ENCODE results near the gene ODAD3. TPM values are rescaled to one million over a fixed set of nuclear protein-coding genes. Genes with fewer than 3 reads are reported as not detected.
"Not testable (repeated sequence)": the region's sequence is repeated elsewhere in the genome, so short reads cannot be mapped to it uniquely, and the experiment has no call there.

ODAD3 gene
- total RNA-seq, 2 experiments from 2014 or later: 0.19 TPM; not detected in 1

GRCh38 chr19:11448410-11448809 lies 13.5 kb upstream of the ODAD3 start:
- POLR2A ChIA-PET: no interaction called here
- CTCF ChIA-PET: interaction anchor here (0.5 kb wide), 1 partner anchor 144 kb away, joined by 3 read pairs; no protein-coding TSS in a partner anchor

GRCh38 chr19:11447347-11448262 lies 12.7 kb upstream of the ODAD3 start:
- ChIA-PET CTCF (interaction anchor here (0.5 to 1.4 kb wide), 3 partner anchors 16 to 144 kb away, joined by 3 read pairs; partner anchors contain the start of gene ECSIT), POLR2A (no interaction called here)

- ChIA-PET POLR2A (no interaction called here), CTCF (interaction anchor here (0.8 to 1.6 kb wide), 4 partner anchors 10 to 82 kb away, joined by 3 to 6 read pairs (median 4); partner anchors contain the start of gene ECSIT)
Observed at GRCh38 chr19:11446652-11447301, 11.9 kb upstream of the ODAD3 start.

GRCh38 chr19:11446271-11446651 lies 11.3 kb upstream of the ODAD3 start:
- ChIA-PET CTCF (interaction anchor here (0.8 to 1.6 kb wide), 3 partner anchors 10 to 65 kb away, joined by 3 to 6 read pairs (median 5); no protein-coding TSS in a partner anchor), POLR2A (no interaction called here)

- POLR2A ChIA-PET: interaction anchor here (1.0 kb wide), 1 partner anchor 64 kb away, joined by 4 read pairs; no protein-coding TSS in a partner anchor
- CTCF ChIA-PET: interaction anchor here (1.6 kb wide), 2 partner anchors 9 to 64 kb away, joined by 5 to 6 read pairs; no protein-coding TSS in a partner anchor
Observed at GRCh38 chr19:11445141-11445540, 10.2 kb upstream of the ODAD3 start.

GRCh38 chr19:11444059-11444458 lies 9.1 kb upstream of the ODAD3 start:
- ChIA-PET POLR2A (interaction anchor here (0.6 to 0.7 kb wide), 2 partner anchors 53 to 64 kb away, joined by 3 read pairs; no protein-coding TSS in a partner anchor), CTCF (interaction anchor here (1.0 to 2.0 kb wide), 2 partner anchors 9 to 38 kb away, joined by 3 to 5 read pairs; partner anchors contain the start of genes ODAD3 and PRKCSH)

GRCh38 chr19:11437955-11438354 lies 3.0 kb upstream of the ODAD3 start:
- ChIA-PET POLR2A (no interaction called here), CTCF (no interaction called here)

GRCh38 chr19:11435833-11436313 lies 952 bp upstream of the ODAD3 start:
- ChIA-PET POLR2A (interaction anchor here (0.6 kb wide), 2 partner anchors 14 to 1244 kb away, joined by 3 to 5 read pairs; no protein-coding TSS in a partner anchor), CTCF (interaction anchor here (1.0 to 4.0 kb wide), 7 partner anchors 8 to 60 kb away, joined by 3 to 25 read pairs (median 6); no protein-coding TSS in a partner anchor)

- ChIA-PET CTCF (interaction anchor here (0.7 to 4.0 kb wide), 9 partner anchors 9 to 110 kb away, joined by 3 to 25 read pairs (median 4); partner anchors contain the start of gene RGL3), POLR2A (interaction anchor here (1.0 to 1.1 kb wide), 2 partner anchors 53 to 54 kb away, joined by 4 read pairs; no protein-coding TSS in a partner anchor)
Observed at GRCh38 chr19:11434703-11435056, 241 bp downstream of the ODAD3 start.

GRCh38 chr19:11433526-11433925 lies 1.4 kb downstream of the ODAD3 start:
- CTCF ChIA-PET: interaction anchor here (0.7 to 1.6 kb wide), 2 partner anchors 49 to 72 kb away, joined by 4 read pairs; partner anchors contain the start of gene EPOR
- POLR2A ChIA-PET: not testable (repeated sequence)

GRCh38 chr19:11426656-11427055 lies 8.3 kb downstream of the ODAD3 start:
- ChIA-PET POLR2A (interaction anchor here (0.8 kb wide), 1 partner anchor 51 kb away, joined by 3 read pairs; no protein-coding TSS in a partner anchor), CTCF (interaction anchor here (0.5 kb wide), 1 partner anchor 199 kb away, joined by 3 read pairs; no protein-coding TSS in a partner anchor)

- CTCF ChIA-PET: interaction anchor here (0.5 kb wide), 1 partner anchor 198 kb away, joined by 3 read pairs; no protein-coding TSS in a partner anchor
- POLR2A ChIA-PET: interaction anchor here (0.8 kb wide), 1 partner anchor 51 kb away, joined by 3 read pairs; no protein-coding TSS in a partner anchor
Observed at GRCh38 chr19:11425719-11426457, 9.0 kb downstream of the ODAD3 start.

GRCh38 chr19:11423791-11424181 lies 11.1 kb downstream of the ODAD3 start:
- ChIA-PET POLR2A (interaction anchor here (1.0 kb wide), 1 partner anchor 49 kb away, joined by 3 read pairs; the partner anchor contains the start of gene SWSAP1), CTCF (interaction anchor here (0.9 to 1.0 kb wide), 2 partner anchors 58 to 61 kb away, joined by 3 read pairs; no protein-coding TSS in a partner anchor)

GRCh38 chr19:11423164-11423790 lies 11.6 kb downstream of the ODAD3 start:
- ChIA-PET CTCF (interaction anchor here (0.9 to 2.8 kb wide), 3 partner anchors 12 to 62 kb away, joined by 3 to 13 read pairs (median 3); partner anchors contain the start of genes ODAD3 and PRKCSH), POLR2A (interaction anchor here (1.0 kb wide), 2 partner anchors 48 to 59 kb away, joined by 3 to 5 read pairs; partner anchors contain the start of gene SWSAP1)

GRCh38 chr19:11422163-11423065 lies 12.5 kb downstream of the ODAD3 start:
- ChIA-PET CTCF (interaction anchor here (0.5 to 2.8 kb wide), 6 partner anchors 8 to 179 kb away, joined by 3 to 13 read pairs (median 4); partner anchors contain the start of genes EPOR, ODAD3 and PRKCSH), POLR2A (interaction anchor here (1.0 kb wide), 3 partner anchors 13 to 60 kb away, joined by 3 to 5 read pairs (median 3); partner anchors contain the start of gene PRKCSH)

GRCh38 chr19:11421371-11422098 lies 13.4 kb downstream of the ODAD3 start:
- POLR2A ChIA-PET: interaction anchor here (1.0 kb wide), 2 partner anchors 14 to 44 kb away, joined by 3 read pairs; partner anchors contain the start of gene PRKCSH
- CTCF ChIA-PET: interaction anchor here (0.6 to 2.8 kb wide), 7 partner anchors 9 to 292 kb away, joined by 3 to 13 read pairs (median 4); partner anchors contain the start of genes EPOR, ODAD3 and PRKCSH

Measured in activated CD8-positive, alpha-beta memory T cell treated with anti-CD3 and anti-CD28 coated beads for 36 hours (primary cell).